GM18868 (cell line): ENCODE results near the gene LAT.

Experiments
- ATAC-seq: cut with Tn5 transposase; IDR thresholded peaks from one replicate; pipeline ENCODE4 v1.9.1; 2021; ENCODE audit warnings: mild to moderate bottlenecking, moderate library complexity; ENCODE audit not compliant: unreplicated experiment

The LAT gene

DNA sequence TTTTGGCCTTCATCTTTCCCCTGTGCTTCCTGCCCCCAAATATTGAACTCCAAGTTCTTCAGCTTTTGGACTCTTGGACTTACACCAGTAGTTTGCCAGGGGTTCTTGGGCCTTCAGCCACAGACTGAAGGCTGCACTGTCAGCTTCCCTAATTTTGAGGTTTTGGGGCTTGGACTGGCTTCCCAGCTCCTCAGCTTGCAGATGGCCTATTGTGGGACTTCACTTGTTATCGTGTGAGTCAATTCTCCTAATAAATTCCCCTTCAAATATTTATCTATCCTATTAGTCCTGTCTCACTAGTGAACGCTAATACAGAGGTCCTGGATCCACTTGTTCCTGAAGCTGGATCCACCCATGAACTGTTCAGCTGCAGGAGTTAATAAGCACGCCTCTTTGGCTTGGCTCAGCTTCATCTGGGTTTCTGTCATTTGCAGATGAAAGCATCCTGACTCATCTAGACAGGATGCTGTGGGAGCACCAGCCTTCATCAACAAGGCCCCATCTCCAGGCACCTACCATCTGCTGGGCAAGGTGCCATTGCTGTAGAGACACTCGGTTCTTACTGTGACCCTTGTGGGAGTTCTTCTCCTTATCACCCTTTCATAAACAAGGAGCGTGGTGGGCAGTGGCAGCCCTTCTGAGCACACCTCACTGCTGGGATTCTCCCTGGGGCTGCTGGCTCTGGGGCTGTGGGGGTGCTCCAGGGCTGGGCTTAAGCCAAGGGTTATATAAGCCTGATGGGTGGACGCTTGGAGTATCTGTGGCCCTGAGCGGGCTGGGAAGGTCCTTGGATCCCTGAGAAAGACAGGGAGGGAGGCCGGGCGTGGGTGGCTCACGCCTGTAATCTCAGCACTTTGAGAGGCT lies 23.1 kb downstream of the LAT start:
- ATAC-seq = no peak

DNA sequence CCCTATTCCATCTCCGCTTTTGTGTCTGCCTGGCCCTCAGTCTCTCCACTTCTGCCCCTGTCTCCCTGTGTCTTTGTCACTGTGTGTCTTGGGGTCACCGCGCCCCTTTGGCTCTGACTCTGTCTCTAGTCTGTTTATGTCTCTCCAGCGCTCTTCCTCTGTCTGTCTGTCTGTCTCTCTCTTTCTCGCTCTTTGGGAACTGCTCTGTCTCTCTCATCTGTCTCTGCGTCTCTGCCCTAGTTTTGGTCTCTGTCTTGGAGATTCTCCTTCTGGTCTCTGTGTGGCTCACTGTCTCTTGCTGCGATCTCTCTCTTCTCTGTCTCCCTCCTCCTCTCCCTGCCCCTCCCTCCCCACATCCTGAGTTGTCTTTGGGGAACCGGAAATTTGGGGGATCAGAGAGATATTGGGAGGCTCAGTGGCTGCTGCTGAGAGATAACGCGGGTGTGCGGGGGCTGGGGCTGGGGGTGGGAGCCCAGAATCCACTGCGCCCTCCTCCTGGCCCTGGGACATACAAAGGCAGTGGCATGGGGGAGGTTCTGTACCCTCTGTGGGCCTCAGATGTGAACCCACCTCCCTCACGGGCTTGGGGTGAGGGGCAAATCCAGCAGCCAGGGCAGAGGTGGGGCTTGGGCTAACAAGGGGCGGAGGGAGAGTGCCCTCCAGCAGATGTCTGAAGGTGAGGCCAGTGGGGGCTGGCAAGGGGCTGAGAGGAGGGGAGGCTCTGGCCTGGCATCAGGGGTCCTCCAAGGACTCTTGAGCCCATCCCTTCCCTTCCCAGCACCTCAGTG lies 24.4 kb downstream of the LAT start:
- no peak for ATAC-seq

DNA sequence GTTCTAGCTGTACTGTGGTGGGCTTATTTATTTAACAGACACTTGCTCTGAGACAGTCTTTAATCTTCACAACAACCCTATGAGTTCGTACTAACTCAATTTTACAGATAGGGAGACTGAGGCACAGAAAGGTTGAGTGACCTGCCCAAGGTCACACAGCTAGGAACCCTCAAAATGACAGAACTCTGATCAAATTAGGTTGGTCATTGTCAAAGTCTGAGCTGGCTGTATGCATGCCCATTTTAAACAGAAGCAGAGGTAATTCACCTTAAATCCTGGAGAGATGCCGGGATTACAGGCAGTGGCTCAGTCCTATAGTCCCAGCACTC lies 24.9 kb downstream of the LAT start:
- ATAC-seq = no peak

DNA sequence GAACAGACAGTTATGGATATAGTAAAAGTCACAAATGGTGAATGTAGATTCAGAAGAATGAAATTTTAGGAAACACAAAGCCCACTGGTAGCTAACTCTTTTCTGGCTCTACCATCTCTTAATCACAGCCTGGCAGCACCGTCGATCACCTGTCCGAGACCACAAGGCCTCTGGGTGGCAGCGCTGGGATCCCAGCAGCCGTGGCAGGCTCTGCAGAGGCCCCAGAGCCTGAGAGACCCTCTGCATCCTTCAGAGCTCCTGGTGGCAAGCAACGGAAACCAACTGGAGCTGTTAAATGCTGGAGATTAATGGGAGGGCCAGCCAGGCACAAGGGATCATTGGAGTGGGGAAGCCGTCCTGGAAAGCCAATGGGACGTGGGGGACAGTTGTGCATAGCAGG lies 26.3 kb downstream of the LAT start:
- no peak for ATAC-seq

DNA sequence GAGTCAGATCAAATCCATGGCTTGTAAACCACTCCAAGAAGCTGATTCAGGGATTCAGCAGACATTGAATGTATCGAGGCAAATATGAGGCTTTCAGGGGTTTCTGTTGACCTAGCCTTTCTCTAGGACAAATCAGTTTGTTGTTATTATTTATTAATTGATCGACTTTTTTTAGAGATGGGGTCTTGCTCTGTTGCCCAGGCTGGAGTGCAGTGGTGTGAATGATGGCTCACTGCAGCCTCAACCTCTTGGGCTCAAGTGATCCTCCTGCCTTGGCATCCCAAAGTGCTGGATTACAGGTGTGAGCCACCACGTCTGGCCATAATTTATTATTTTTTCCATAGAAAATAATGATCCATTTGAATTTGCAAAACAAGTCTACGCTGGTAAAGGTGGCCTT lies 27.0 kb downstream of the LAT start:
- no peak for ATAC-seq

DNA sequence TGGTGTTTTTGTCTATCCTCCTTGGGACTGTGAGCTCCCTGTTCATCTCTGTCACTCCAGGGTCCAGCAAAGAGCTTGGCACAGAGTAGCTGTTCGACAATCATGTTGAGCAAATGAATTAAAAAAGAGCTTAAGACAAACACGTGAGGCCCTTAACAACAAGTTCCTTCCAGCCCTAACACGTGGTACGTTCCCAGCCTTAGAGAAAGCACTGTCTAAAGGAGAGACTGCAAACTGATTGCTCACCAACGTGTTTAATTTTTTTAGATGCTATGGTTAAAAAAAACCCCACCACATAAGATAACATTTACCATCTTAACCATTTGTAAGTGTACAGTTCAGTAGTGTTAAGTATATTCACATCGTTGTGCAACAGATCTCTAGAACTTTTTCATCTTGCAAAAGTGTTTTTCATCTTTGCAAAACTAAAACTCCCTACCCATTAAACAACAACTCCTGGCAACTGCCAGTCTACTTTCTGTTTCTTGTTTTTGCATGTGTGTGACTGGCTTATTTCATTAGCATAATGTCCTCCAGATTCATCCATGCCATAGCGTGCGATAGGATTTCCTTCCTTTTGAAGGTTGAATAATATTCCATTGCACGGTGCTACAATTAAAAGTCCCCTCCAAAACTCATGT lies 28.2 kb downstream of the LAT start:
- ATAC-seq = no peak

DNA sequence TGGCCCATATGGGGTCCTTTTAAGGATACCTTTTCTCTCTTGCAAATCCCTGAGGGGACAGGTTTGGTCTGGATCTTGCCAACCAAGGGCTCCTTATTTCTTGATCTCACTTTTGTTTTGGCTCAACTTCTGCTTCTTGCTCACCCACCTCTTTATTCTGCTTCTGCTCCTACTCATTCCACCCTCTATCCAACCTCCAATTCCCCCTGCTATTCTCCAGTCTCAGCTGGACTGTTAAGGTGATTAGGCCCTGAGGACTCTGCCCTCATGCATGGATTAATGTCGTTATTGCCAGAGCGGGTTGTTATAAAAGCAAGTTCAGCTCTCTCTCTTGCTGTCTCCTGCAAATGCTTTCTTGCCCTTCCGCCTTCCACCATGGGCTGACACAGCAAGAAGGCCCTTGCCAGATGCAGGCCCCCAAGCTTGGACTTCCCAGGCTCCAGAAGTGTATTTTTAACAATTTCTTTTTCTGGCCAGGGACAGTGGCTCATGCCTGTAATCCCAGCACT lies 29.8 kb downstream of the LAT start:
- no peak for ATAC-seq

DNA sequence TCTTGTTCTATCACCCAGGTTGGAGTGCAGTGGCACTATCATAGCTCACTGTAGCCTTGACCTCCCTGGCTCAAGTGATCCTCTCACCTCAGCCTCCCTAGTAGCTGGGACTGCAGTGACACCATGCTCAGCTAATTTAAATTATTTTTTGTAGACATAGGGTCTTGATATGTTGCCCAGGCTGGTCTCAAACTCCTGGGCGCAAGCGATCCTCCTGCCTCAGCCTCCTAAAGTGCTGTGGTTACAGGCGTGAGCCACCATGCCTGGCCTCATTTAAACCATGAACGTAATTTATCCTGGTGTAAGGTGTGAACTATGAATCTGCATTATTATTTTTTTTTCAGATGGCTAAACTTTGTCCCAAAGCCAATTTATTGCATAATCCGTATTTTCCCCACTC lies 37.3 kb downstream of the LAT start:
- ATAC-seq = no peak

DNA sequence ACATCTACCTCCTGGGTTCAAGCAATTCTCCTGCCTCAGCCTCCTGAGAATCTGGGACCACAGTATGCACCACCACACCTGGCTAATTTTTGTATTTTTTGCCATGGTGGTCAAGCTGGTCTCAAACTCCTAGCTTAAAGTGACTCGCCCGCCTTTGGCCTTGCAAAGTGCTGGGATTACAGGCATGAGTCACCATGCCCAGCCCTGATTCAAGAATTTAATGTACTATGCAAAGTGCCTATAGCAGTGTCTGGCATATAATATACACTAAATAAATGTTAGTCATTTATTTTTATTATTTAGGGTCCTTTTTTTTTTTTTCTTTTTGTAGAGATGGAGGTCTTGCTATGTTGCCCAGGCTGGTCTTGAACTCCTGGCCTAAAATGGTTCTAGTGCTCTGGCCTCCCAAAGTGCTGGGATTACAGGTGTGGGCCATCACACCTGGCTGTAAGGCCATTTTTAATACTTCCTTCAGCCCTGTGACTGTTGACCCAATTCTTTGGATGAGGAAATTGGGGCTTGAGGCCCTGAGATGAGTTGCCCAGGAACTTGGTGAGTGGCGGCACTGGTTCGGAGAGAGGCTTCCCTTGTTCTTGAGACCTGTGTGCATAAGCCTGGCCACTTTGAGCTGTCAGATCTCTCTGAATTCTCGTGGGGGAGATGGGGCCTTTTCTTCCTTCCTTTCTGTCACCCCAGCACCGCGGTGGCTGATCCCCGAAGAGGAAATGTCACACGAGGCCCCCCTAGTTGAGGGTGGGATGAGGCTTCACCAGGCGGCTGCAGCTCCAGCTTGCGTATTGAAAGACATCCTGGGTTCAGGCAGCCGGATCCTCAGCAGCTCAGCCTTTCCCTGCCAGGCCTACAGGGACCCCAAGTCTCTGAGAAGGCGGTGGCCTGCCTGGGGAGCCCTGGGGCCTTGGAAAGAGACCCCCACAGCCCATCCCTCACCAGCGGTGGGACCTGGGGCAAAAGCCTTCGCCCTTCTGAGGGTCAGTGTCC lies 38.7 kb downstream of the LAT start:
- no peak for ATAC-seq

DNA sequence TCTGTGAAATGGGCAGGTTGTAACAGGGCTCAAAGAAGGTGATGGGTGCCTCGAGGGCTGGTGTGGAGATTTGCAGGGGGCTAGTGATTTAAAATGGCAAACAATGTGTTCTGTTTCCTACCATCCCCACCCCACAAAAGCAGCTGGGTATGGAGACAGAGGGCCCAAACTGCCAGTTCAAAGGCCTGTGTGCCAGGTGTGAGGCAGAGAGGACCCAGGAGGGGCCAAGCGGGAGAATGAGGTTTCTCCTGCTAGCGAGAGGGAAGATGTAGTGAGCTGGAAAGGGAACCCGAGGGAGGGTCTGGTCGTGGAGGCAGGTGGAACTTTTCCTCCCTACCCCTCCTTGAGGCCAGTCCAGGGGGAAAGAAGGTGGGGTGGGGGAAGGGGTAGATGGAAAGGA lies 39.4 kb downstream of the LAT start:
- no peak for ATAC-seq

DNA sequence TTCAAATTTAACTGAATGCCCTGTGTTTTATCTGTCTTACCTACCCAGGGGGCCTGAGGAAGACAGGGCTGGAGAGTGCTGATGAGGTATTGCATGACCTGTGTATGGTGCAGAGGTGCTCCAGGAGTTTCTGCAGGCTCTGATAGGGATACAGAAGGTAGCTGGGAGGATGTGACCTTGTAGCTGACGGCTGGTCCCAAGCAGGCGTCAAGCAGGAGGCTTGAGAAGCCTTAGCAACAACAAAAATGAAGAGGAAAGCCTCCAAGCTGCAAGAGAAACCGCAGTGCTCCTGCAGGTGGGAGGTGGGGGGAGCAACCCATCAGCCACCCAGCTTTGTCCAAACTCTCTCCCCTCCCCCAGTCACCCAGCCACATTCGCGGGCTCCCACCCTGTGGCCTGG lies 40.4 kb downstream of the LAT start:
- no peak for ATAC-seq

DNA sequence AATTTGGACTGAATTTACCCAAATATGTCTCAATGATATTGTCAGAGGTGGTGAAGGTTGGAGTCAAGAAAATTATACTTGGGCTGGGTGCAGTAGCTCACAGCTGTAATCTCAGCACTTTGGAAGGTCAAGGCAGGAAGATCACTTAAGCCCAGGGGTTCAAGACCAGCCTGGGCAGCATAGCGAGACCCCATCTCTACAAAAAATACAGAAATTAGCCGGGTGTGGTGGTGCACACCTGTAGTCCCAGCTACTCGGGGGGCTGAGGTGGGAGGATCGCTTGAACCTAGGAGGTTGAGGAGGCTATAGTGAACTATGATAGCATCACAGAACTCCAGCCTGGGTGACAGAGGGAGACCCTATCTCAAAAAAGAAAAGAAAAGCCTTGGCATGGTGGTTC lies 40.9 kb downstream of the LAT start:
- ATAC-seq = no peak

DNA sequence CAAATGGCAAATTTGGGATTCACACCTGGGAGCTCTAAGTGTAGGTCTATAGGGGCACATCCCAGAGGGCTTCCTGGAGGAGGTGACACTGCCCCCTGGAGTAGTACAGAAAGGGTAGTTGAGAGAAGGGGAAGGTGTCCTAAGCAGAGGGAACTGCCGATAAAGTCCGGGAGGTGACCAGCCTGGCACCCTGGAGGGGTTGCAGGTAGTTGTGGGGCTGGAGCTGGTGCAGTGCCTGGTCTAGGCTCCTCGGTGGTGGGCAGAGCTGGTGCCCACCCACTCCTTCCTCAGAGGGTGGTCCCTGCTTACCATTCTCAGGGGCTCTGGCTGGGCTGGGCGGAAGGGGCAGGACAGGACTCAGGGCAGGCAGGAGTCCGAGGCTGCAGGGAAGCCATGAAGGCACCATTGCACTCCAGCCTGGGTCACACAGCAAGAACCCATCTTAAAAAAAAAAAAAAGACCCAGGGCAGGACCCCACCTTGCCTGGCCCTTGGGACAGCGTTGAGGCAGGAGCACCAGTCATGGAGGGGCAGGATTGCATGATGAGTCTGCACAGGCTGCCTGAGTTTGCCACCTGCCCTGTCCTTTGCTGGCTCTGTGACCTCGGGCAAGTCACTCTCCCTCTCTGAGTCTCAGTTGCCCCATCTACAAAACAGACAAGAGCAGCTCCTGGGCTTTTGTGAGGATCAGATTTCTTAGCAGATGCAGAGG lies 43.8 kb downstream of the LAT start:
- no peak for ATAC-seq

DNA sequence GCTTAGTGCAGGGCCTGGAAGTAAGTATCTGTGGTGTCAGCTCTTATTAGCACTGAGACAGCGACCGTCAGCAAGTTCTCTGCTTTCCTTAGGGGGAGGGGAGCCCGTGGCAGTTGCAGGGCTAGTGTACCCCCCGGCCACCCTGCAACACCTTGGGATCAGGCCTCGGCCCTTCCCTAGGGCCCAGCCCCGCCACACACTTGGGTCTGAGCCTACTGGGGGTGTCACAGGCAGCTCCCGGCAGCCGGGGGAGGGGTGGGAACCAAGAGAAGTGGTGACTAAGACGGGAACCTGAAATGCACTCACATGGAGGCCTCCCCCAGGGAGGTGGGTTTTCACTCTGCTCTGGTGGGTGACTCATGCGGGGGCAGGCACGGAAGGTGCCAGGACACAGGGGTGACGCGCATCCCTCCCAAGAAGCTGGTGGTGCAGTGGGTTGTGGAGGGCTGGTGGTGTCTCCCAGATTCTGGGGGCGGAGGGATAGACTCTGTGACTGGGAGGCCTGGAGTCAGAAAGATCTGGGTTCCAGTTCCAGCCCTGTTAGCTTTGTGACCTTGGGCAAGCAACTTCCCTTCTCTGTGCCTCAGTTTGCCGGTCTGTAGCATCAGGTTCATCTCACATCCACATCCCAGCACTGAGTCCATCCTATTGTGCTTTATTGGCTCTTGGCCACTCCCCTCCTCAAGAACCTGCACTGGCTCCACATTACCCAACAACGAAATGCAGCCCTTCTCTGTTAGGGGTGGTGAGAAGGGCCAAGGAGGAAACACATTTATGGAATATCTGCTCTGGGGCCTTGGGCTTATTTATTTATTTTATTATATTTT lies 44.5 kb downstream of the LAT start:
- ATAC-seq = peak; percentile 79

DNA sequence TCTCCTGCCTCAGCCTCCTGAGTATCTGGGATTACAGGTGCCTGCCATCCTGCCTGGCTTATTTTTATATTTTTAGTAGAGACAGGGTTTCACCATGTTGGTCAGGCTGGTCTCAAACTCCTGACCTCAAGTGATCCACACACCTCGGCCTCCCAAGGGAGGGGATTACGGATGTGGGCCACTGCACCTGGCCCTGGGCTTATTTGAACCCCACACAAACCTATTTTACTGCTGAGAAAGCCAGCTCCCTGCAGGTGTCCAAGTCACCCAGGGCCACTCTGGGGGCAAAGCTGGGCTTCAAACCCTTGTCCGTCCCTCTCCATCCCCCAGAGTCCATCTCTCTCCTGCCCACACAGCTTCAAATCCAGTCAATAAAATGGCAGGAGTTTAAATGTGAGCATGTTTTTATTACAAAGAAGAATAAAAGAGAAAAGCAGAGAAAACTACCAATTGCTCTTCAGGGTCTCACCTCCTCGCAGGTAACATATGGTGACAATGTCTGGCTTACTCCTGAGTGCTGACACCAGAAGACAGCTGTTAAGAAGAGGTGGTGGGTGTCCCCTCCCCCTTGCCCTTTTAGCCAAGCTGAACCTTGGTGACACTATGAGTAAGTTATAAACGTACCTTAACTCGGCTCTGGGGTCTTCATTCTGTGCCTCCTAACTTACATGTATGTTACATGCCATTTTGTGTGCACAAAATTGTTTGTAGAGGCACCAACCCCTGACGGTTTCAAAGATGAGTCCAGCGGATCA lies 45.4 kb downstream of the LAT start:
- ATAC-seq = no peak
